ENCODE data around the gene PDE4D. TPM values are rescaled to one million over a fixed set of nuclear protein-coding genes. Genes with fewer than 3 reads are reported as not detected.

The PDE4D gene
- total and polyA plus RNA-seq, 2 donors (not counting 3 experiments of a cell fraction or from before 2014, with no cell fraction given): 34.5 to 51.2 TPM

- H3K9me1 ChIP-seq (replicated peaks; ENCODE audit: control insufficient read depth, extremely low read depth, insufficient read depth, low read length): no peaks in the 10 kb centered on the region
- CTCF ChIA-PET: interaction anchor here (0.6 to 1.7 kb wide), 6 partner anchors 17 to 202 kb away, joined by 3 to 8 read pairs (median 3); no protein-coding TSS in a partner anchor
- intact Hi-C loops (cut with micrococcal nuclease) (no loop called here), dilution Hi-C loops (cut with MboI; ENCODE audit: extremely low pct_ligation_motif_present, low sequenced_read_pairs) (no loop called here)
- H3K27me3 ChIP-seq (ENCODE audit: control insufficient read depth in 2 of 2, insufficient read depth in 2 of 2, low read length in 2 of 2): no peaks in the 10 kb centered on the region
- no TSS peak for BruUV-seq (replicated peaks)
- H3K4me1 ChIP-seq (ENCODE audit: control insufficient read depth, extremely low read depth, insufficient read depth, low read length): peaks cover 5% of the 10 kb centered on the region
- H3K9ac ChIP-seq (replicated peaks; ENCODE audit: extremely low read depth, insufficient read depth, low read length): no peak overlapping the region
- no peak overlapping the region for H3K27ac ChIP-seq (ENCODE audit: insufficient read depth, low read depth, low read length)
- H3K4me3 ChIP-seq (replicated peaks in 1 of 3; ENCODE audit: insufficient read depth in 1 of 3, low read depth in 1 of 3, low read length in 3 of 3): no peak overlapping the region
- no peaks in the 10 kb centered on the region for H3K9me3 ChIP-seq (replicated peaks; ENCODE audit: control insufficient read depth, insufficient read depth, low read length)
- FAIRE-seq (peak; percentile 44), DNase-seq (ENCODE audit: low read depth, low spot score) (peak; percentile 7)
- H4K20me1 ChIP-seq (replicated peaks; ENCODE audit: control insufficient read depth, extremely low read depth, insufficient read depth, low read length): peaks cover 2% of the 10 kb centered on the region
- TF ChIP-seq GATA2 (IDR thresholded peaks at IDR 0.05; ENCODE audit: insufficient read depth, insufficient read length, low read depth, low read length) (no peak), FOS (IDR thresholded peaks at IDR 0.05; ENCODE audit: borderline replicate concordance, insufficient read depth, low read length) (peak; percentile 15), EZH2 (IDR thresholded peaks at IDR 0.05; ENCODE audit: borderline replicate concordance, low read depth, low read length, severe bottlenecking) (no peak)
- POLR2A ChIA-PET: no interaction called here
- H3K36me3 ChIP-seq (ENCODE audit: control insufficient read depth in 2 of 2, extremely low read depth in 1 of 2, insufficient read depth in 2 of 2, low read length in 2 of 2): no peaks in the 10 kb centered on the region
- H3K4me2 ChIP-seq (ENCODE audit: insufficient read depth, low read length): no peak overlapping the region
- no peak overlapping the region for H2AFZ ChIP-seq (ENCODE audit: low read depth, low read length)
- no peaks in the 10 kb centered on the region for H3K79me2 ChIP-seq (ENCODE audit: control insufficient read depth, insufficient read depth, low read length)
These were observed 422.1 kb downstream of the PDE4D start for GRCh38 chr5:59471463-59471862.

- H2AFZ ChIP-seq (ENCODE audit: low read depth, low read length): no peak overlapping the region
- H3K36me3 ChIP-seq (ENCODE audit: control insufficient read depth in 2 of 2, extremely low read depth in 1 of 2, insufficient read depth in 2 of 2, low read length in 2 of 2): no peaks in the 10 kb centered on the region
These were observed 425.6 kb downstream of the PDE4D start for GRCh38 chr5:59467969-59468368.

More at GRCh38 chr5:59467969-59468368, 425.6 kb downstream of the PDE4D start:
- no peak overlapping the region for H3K4me3 ChIP-seq (replicated peaks in 1 of 3; ENCODE audit: insufficient read depth in 1 of 3, low read depth in 1 of 3, low read length in 3 of 3)
- POLR2A ChIA-PET: no interaction called here
- dilution Hi-C loops (cut with MboI; ENCODE audit: extremely low pct_ligation_motif_present, low sequenced_read_pairs): no loop called here
- no peak overlapping the region for H3K27ac ChIP-seq (ENCODE audit: insufficient read depth, low read depth, low read length)
- H3K79me2 ChIP-seq (ENCODE audit: control insufficient read depth, insufficient read depth, low read length): no peaks in the 10 kb centered on the region
- CTCF ChIA-PET: interaction anchor here (1.0 to 1.3 kb wide), 3 partner anchors 18 to 205 kb away, joined by 3 read pairs; no protein-coding TSS in a partner anchor
- no peaks in the 10 kb centered on the region for H3K9me1 ChIP-seq (replicated peaks; ENCODE audit: control insufficient read depth, extremely low read depth, insufficient read depth, low read length)
- no peaks in the 10 kb centered on the region for H3K9me3 ChIP-seq (replicated peaks; ENCODE audit: control insufficient read depth, insufficient read depth, low read length)
- DNase-seq (ENCODE audit: low read depth, low spot score) (no peak), FAIRE-seq (no peak)
- no peak overlapping the region for H3K9ac ChIP-seq (replicated peaks; ENCODE audit: extremely low read depth, insufficient read depth, low read length)
- intact Hi-C loops (cut with micrococcal nuclease): no loop called here
- TF ChIP-seq MAX (IDR thresholded peaks at IDR 0.05; ENCODE audit: insufficient read depth, insufficient read length): no peak
- no peak for TF ChIP-seq EZH2 (IDR thresholded peaks at IDR 0.05; ENCODE audit: borderline replicate concordance, low read depth, low read length, severe bottlenecking)
- TF ChIP-seq POLR2A (IDR thresholded peaks at IDR 0.05; ENCODE audit: low read depth, low read length): no peak
- no TSS peak for BruUV-seq (replicated peaks)
- H4K20me1 ChIP-seq (replicated peaks; ENCODE audit: control insufficient read depth, extremely low read depth, insufficient read depth, low read length): peaks cover 1% of the 10 kb centered on the region
- peaks cover 5% of the 10 kb centered on the region for H3K4me1 ChIP-seq (ENCODE audit: control insufficient read depth, extremely low read depth, insufficient read depth, low read length)
- H3K27me3 ChIP-seq (ENCODE audit: control insufficient read depth in 2 of 2, insufficient read depth in 2 of 2, low read length in 2 of 2): no peaks in the 10 kb centered on the region
- H3K4me2 ChIP-seq (ENCODE audit: insufficient read depth, low read length): no peak overlapping the region

Data from endothelial cell of umbilical vein (primary cell).